ENCODE measurements around the gene DHDDS.

Gene DHDDS

GRCh38 chr1:26418865-26419349 is 13.2 kb upstream of the DHDDS start:
- TF ChIP-seq CTCF (IDR thresholded peaks at IDR 0.05; ENCODE audit: low read depth, low read length): no peak
- H3K4me3 ChIP-seq (ENCODE audit: low read depth, low read length): no peak overlapping the region

- no peak for TF ChIP-seq CTCF (IDR thresholded peaks at IDR 0.05; ENCODE audit: low read depth, low read length)
- H3K4me3 ChIP-seq (ENCODE audit: low read depth, low read length): no peak overlapping the region
These were observed 12.6 kb upstream of the DHDDS start for GRCh38 chr1:26419494-26419893.

- no peak overlapping the region for H3K4me3 ChIP-seq (ENCODE audit: low read depth, low read length)
- TF ChIP-seq CTCF (IDR thresholded peaks at IDR 0.05; ENCODE audit: low read depth, low read length): no peak
These were observed 2.4 kb upstream of the DHDDS start for GRCh38 chr1:26429721-26430120.

GRCh38 chr1:26432793-26433192 is 672 bp downstream of the DHDDS start:
- no peak for TF ChIP-seq CTCF (IDR thresholded peaks at IDR 0.05; ENCODE audit: low read depth, low read length)
- H3K4me3 ChIP-seq (ENCODE audit: low read depth, low read length): peak overlapping the region; percentile 79

GRCh38 chr1:26434161-26434752 is 2.1 kb downstream of the DHDDS start:
- no peak overlapping the region for H3K4me3 ChIP-seq (ENCODE audit: low read depth, low read length)
- no peak for TF ChIP-seq CTCF (IDR thresholded peaks at IDR 0.05; ENCODE audit: low read depth, low read length)

GRCh38 chr1:26438041-26438440 is 5.9 kb downstream of the DHDDS start:
- TF ChIP-seq CTCF (IDR thresholded peaks at IDR 0.05; ENCODE audit: low read depth, low read length): no peak
- no peak overlapping the region for H3K4me3 ChIP-seq (ENCODE audit: low read depth, low read length)

GRCh38 chr1:26440259-26440658 is 8.1 kb downstream of the DHDDS start:
- no peak for TF ChIP-seq CTCF (IDR thresholded peaks at IDR 0.05; ENCODE audit: low read depth, low read length)
- H3K4me3 ChIP-seq (ENCODE audit: low read depth, low read length): no peak overlapping the region
